HuH-7 (cell line): ENCODE data around the gene DPYSL5.
"Not testable (repeated sequence)": the region's sequence is repeated elsewhere in the genome, so short reads cannot be mapped to it uniquely, and the experiment has no call there.

Experiments used
- DNase-seq: peaks from one replicate; pipeline ENCODE4 v3.0.0; 2011; ENCODE audit warnings: low spot score

Gene DPYSL5

GRCh38 chr2:26847655-26848335 lies at the start of gene DPYSL5:
Gene DPYSL5 (plus strand): TSS chr2:26848132. CDS start chr2:26898500, 50,368 bp downstream.
- peak; percentile 93 for DNase-seq

GRCh38 chr2:26801328-26801727 lies 46.6 kb upstream of the DPYSL5 start:
- DNase-seq, result no peak

- no peak for DNase-seq
Observed at GRCh38 chr2:26801796-26802195, 46.1 kb upstream of the DPYSL5 start.

- no peak for DNase-seq
Observed at GRCh38 chr2:26805241-26805676, 42.7 kb upstream of the DPYSL5 start.

- DNase-seq, result no peak
Observed at GRCh38 chr2:26807788-26808460, 40.0 kb upstream of the DPYSL5 start.

GRCh38 chr2:26809211-26809610 lies 38.7 kb upstream of the DPYSL5 start:
- no peak for DNase-seq

- no peak for DNase-seq
Observed at GRCh38 chr2:26809876-26810577, 37.9 kb upstream of the DPYSL5 start.

GRCh38 chr2:26811261-26811660 lies 36.7 kb upstream of the DPYSL5 start:
- no peak for DNase-seq

GRCh38 chr2:26811791-26812694 lies 35.9 kb upstream of the DPYSL5 start:
- DNase-seq, result no peak

- DNase-seq, result no peak
Observed at GRCh38 chr2:26812731-26813130, 35.2 kb upstream of the DPYSL5 start.

- DNase-seq, result not testable (repeated sequence)
Observed at GRCh38 chr2:26814072-26814765, 33.7 kb upstream of the DPYSL5 start.

- DNase-seq, result peak; percentile 21
Observed at GRCh38 chr2:26816893-26817292, 31.0 kb upstream of the DPYSL5 start.

- no peak for DNase-seq
Observed at GRCh38 chr2:26818255-26818654, 29.7 kb upstream of the DPYSL5 start.

GRCh38 chr2:26818972-26819371 lies 29.0 kb upstream of the DPYSL5 start:
- DNase-seq, result no peak

- no peak for DNase-seq
Observed at GRCh38 chr2:26820932-26821331, 27.0 kb upstream of the DPYSL5 start.

- DNase-seq, result no peak
Observed at GRCh38 chr2:26822877-26823276, 25.1 kb upstream of the DPYSL5 start.

GRCh38 chr2:26838121-26838906 lies 9.6 kb upstream of the DPYSL5 start:
- no peak for DNase-seq

GRCh38 chr2:26840937-26841610 lies 6.9 kb upstream of the DPYSL5 start:
- DNase-seq, result peak; percentile 44

GRCh38 chr2:26843041-26843440 lies 4.9 kb upstream of the DPYSL5 start:
- DNase-seq, result no peak

- DNase-seq, result no peak
Observed at GRCh38 chr2:26845021-26845420, 2.9 kb upstream of the DPYSL5 start.
